Endodermal cell (in vitro differentiated cells): Measurements from ENCODE around the gene FAM168A. TPM values are rescaled to one million over a fixed set of nuclear protein-coding genes. Genes with fewer than 3 reads are reported as not detected.
A peak's percentile ranks its signal among the peaks of the same experiment; 100 is the strongest.

Experiments
- DNase-seq: peaks from one replicate; pipeline ENCODE4 v3.0.0-alpha.2; 2017
- H3K27ac ChIP-seq: 2 replicates; pipeline ENCODE4 v1.5.1; 2013; ENCODE audit warnings: mild to moderate bottlenecking, low read depth, low read length, moderate library complexity
- H3K27me3 ChIP-seq: 2 replicates; pipeline ENCODE4 v1.6.1; 2013; ENCODE audit warnings: mild to moderate bottlenecking, low read length, moderate library complexity; ENCODE audit not compliant: insufficient read depth, control insufficient read depth, poor library complexity, severe bottlenecking
- H3K36me3 ChIP-seq: 2 replicates; pipeline ENCODE4 v1.7.0; 2013; ENCODE audit warnings: mild to moderate bottlenecking, low read length, moderate library complexity; ENCODE audit not compliant: control insufficient read depth, insufficient read depth
- H3K4me1 ChIP-seq: one replicate; pipeline ENCODE4 v1.7.0; 2013; ENCODE audit warnings: low read length; ENCODE audit not compliant: control insufficient read depth, insufficient read depth
- H3K4me3 ChIP-seq: 2 replicates; pipeline ENCODE4 v1.5.1; 2013; ENCODE audit warnings: mild to moderate bottlenecking, low read length, moderate library complexity
- H3K9ac ChIP-seq: 2 replicates; pipeline ENCODE4 v1.6.1; 2013; ENCODE audit warnings: mild to moderate bottlenecking, low read length, moderate library complexity; ENCODE audit not compliant: poor library complexity, severe bottlenecking; ENCODE audit errors: extremely low read depth
- H3K9me3 ChIP-seq: 2 replicates; pipeline ENCODE4 v1.6.1; 2013; ENCODE audit warnings: mild to moderate bottlenecking, low read length, moderate library complexity; ENCODE audit not compliant: control insufficient read depth
- H3K27ac Mint-ChIP-seq: 2 replicates; pipeline ENCODE4 v1.8.0; 2020; ENCODE audit warnings: mixed read lengths
- H3K27me3 Mint-ChIP-seq: 2 replicates; pipeline ENCODE4 v1.8.0; 2021; ENCODE audit warnings: mild to moderate bottlenecking, mixed read lengths; ENCODE audit not compliant: insufficient read depth
- H3K36me3 Mint-ChIP-seq: 2 replicates; pipeline ENCODE4 v1.8.0; 2020; ENCODE audit warnings: low read depth, mixed read lengths
- H3K4me1 Mint-ChIP-seq: 2 replicates; pipeline ENCODE4 v1.8.0; 2020; ENCODE audit warnings: mixed read lengths
- H3K4me3 Mint-ChIP-seq: 2 replicates; pipeline ENCODE4 v1.8.0; 2020; ENCODE audit warnings: mild to moderate bottlenecking, moderate library complexity, mixed read lengths
- H3K9me3 Mint-ChIP-seq: 2 replicates; pipeline ENCODE4 v1.8.0; 2020; ENCODE audit warnings: mild to moderate bottlenecking, mixed read lengths
- CTCF ChIP-seq: fragments of 200-600 bp; sonication (generic); conservative IDR thresholded peaks from 2 replicates; pipeline ENCODE4 v1.5.0; 2021; ENCODE audit warnings: antibody characterized with exemption, mild to moderate bottlenecking
- WGBS, 2 experiments: methylation state at CpG; one replicate each; pipeline versions ENCODE4 v1.1.5 to v1.1.7; 2013; ENCODE audit warnings: missing lambda C conversion rate in 2 of 2, mixed read lengths in 1 of 2; ENCODE audit not compliant: insufficient coverage in 1 of 2, insufficient read length in 1 of 2; 5-methylcytosine and 5-hydroxymethylcytosine counted together
- total RNA-seq, 2 donors: library from RNA; stranded (reverse); fragmentation: NEBNext Ultra II Directional in 1 of 2; extraction: Animal tissue kit (Norgen Biotek cat#: 25700) in 1 of 2; gene quantifications; 2 replicates in 1 of 2; 3 replicates in 1 of 2; pipeline ENCODE4 v1.2.1, GENCODE V29; 2021

FAM168A gene
- total RNA-seq, 2 donors from 2014 or later = 27.4 to 31.6 TPM

GRCh38 chr11:73645972-73646631 lies 48.2 kb upstream of the FAM168A start, which contains the start of gene PLEKHB1:
PLEKHB1 (plus strand) TSS chr11:73646581; CDS start chr11:73646609, 28 bp downstream.
- DNase-seq = peak; percentile 95
- H3K4me1 Mint-ChIP-seq = peaks cover 39% of the 10 kb centered on the region
- 5 to 19% methylated on average over 18 to 26 of the region's 26 CpGs for WGBS, 2 experiments
- peaks cover 26% of the 10 kb centered on the region for H3K4me1 ChIP-seq
- H3K27me3 Mint-ChIP-seq = peaks cover 49% of the 10 kb centered on the region
- H3K36me3 Mint-ChIP-seq = peaks cover 2% of the 10 kb centered on the region
- peak within 1 kb of the TSS; percentile 52 for H3K27ac ChIP-seq
- peak within 1 kb of the TSS; percentile 90 for H3K27ac Mint-ChIP-seq
- H3K4me3 Mint-ChIP-seq = peak within 1 kb of the TSS; percentile 61
- H3K36me3 ChIP-seq = no peaks in the 10 kb centered on the region
- H3K27me3 ChIP-seq = no peaks in the 10 kb centered on the region
- no peak for TF ChIP-seq CTCF
- no peaks in the 10 kb centered on the region for H3K9me3 ChIP-seq
- H3K9me3 Mint-ChIP-seq = no peaks in the 10 kb centered on the region
- peak within 1 kb of the TSS; percentile 57 for H3K9ac ChIP-seq
- peak within 1 kb of the TSS; percentile 74 for H3K4me3 ChIP-seq

- no peak for DNase-seq
- H3K27ac ChIP-seq = peak overlapping the region; percentile 52
- peak overlapping the region; percentile 74 for H3K4me3 ChIP-seq
- no peaks in the 10 kb centered on the region for H3K27me3 ChIP-seq
- H3K9me3 ChIP-seq = no peaks in the 10 kb centered on the region
- no peak for TF ChIP-seq CTCF
- Mint-ChIP-seq H3K4me1 (peaks cover 39% of the 10 kb centered on the region), H3K9me3 (no peaks in the 10 kb centered on the region), H3K36me3 (peaks cover 2% of the 10 kb centered on the region), H3K27ac (peak overlapping the region; percentile 90), H3K4me3 (peak overlapping the region; percentile 61), H3K27me3 (peaks cover 49% of the 10 kb centered on the region)
- H3K36me3 ChIP-seq = no peaks in the 10 kb centered on the region
- WGBS, 2 experiments = 49 to 75% methylated on average over 11 to 16 of the region's 16 CpGs
- peak overlapping the region; percentile 57 for H3K9ac ChIP-seq
- H3K4me1 ChIP-seq = peaks cover 26% of the 10 kb centered on the region
Measured at GRCh38 chr11:73645121-73645969, 47.4 kb upstream of the FAM168A start.

- H3K9me3 ChIP-seq = no peaks in the 10 kb centered on the region
- H3K27me3 ChIP-seq = no peaks in the 10 kb centered on the region
- no peak for DNase-seq
- Mint-ChIP-seq H3K4me3 (no peak overlapping the region), H3K9me3 (peaks cover 2% of the 10 kb centered on the region), H3K4me1 (peaks cover 13% of the 10 kb centered on the region), H3K27ac (no peak overlapping the region), H3K36me3 (no peaks in the 10 kb centered on the region), H3K27me3 (peaks cover 40% of the 10 kb centered on the region)
- H3K36me3 ChIP-seq = no peaks in the 10 kb centered on the region
- no peak for TF ChIP-seq CTCF
- H3K4me3 ChIP-seq = no peak overlapping the region
- H3K9ac ChIP-seq = no peak overlapping the region
- H3K4me1 ChIP-seq = peaks cover 7% of the 10 kb centered on the region
- no peak overlapping the region for H3K27ac ChIP-seq
Measured at GRCh38 chr11:73641668-73642067, 43.8 kb upstream of the FAM168A start.
